ENCODE data around the gene IREB2.
"Not testable (repeated sequence)": the region's sequence is repeated elsewhere in the genome, so short reads cannot be mapped to it uniquely, and the experiment has no call there.

The IREB2 gene

DNA sequence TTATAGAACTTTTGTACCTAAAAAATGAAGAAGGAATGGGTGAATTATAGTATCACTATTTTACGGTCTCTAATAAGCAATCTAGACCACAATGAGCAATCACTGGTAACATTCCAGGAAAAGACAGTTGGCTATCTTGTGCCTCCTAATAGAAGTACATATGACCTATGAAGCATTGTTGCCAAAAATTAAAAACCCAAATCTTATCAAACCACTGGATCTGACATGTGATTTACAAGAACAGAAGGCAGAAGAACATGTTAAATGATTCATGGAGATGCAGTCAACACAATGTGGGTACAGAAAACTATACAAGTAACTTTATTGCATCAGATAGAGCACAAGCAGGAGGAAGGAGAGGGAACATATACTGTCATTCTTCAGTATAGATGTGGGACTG is 54.9 kb downstream of the IREB2 start:
- no peak for DNase-seq

DNA sequence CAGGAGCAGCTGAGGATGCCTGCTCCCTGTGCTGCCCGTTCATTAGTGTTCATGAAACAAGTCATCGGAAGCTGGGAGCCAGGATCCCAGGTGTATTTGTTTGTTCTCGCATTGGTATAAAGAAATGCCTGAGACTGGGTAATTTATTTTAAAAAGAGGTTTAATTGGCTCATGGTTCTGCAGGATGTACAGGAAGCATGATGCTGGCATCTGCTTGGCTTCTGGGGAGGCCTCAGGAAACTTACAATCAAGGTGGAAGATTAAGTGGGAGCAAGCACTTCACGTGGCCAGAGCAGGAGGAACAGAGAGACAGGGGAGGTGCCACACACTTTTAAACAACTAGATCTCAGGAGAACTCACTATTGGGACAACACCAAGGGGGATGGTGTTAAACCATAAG is 63.8 kb downstream of the IREB2 start:
- no peak for DNase-seq

DNA sequence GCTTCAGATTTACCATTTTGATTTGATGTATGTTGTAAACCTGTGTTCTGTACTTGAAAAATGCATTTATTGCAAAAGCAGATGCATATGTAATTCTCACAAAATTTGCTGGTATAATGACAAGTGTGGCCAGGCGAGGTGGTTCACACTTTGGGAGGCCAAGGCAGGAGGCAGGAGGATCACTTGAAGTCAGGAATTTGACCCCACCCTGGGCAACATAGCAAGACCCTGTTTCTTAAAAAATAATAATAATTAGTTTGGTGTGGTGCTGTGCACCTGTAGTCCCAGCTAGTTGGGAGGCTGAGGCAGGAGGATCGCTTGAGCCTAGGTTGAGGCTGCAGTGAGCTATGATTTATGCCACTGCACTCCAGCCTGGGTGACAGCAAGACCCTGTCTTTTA is 64.6 kb downstream of the IREB2 start:
- no peak for DNase-seq

DNA sequence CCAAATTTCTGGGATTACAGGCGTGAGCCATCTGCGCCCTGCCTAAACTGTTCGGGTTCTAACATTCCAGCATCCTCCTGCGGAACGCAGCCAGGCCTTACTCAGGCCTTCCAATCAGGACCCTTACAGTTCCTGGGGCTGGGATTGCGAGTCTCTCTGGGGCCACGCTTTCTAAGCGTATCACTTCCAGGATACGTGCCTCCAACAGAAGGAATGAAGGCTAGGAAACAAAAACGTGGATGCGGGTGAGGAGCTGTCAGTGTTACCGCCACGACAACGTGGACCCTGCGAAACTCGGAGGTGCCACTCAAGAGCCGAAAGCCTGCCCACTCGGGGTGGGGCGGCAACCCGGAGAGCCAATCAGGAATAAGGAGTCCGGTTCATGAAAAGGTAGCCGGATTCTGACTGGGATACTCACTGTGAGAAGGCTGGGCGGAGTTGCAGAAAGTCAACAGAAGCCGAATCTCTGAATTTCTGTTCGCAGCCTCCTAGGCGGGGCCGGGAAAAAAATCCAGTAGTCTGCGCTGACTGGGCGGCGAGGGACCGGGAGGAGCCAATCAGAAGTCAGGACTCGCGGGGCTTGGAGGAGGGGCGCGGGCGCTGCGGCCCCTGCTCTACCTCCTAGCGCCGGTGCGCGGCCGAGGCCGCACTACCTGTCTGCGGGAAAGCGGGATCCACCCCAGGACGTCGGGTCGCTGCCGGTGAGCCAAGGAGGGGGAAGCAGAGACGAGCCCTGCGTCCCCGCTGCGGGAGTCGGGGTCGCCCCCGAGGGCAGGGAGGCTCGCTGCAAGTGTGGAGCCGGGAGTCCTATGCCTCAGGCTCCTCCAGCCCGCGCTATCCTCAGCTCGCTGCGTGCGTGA is 69.2 kb downstream of the IREB2 start, which contains the start of gene HYKK:
HYKK (plus strand) TSS at position 607 of the 860 bp plus-strand sequence. CDS start 5,512 bp downstream, outside the sequence.
- DNase-seq, result peak; percentile 98 to 99

DNA sequence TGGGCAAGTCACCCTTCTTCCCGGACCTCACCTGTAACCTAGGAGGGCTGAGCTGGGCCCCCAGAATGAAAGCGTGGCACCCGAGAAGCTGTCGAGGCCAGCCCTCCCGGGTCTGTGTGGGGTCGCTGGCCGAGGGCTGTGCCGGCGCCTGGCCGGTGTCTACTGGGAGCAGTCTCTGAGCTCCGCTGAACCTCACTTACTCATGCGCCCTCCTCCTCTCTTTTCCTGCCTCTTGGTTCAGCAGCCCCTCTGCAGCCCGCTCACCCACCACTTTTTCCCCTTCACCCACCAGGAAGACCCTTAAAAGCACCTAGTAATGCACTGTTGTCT is 69.8 kb downstream of the IREB2 start:
- peak in 1 of 2 experiments; percentile 23 for DNase-seq

DNA sequence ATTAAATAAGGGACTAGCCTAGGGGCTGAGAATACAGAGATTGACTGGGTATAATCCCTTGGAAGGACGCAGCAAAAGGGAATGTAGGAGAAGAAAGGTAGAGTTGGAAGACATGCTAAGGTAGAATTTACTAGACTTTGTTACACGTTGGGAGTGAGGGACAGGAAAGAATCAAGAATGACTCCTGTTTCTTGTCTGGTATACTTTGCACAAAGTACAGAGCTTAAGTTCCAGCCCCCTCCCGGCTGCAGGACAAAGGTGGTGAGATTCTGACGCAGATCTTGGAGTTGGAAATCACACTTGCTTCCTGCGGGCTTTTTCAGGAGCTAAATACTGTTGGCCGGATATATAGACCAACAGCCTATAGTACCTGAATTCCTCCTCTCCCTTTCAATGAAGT is 70.3 kb downstream of the IREB2 start:
- no peak for DNase-seq

DNA sequence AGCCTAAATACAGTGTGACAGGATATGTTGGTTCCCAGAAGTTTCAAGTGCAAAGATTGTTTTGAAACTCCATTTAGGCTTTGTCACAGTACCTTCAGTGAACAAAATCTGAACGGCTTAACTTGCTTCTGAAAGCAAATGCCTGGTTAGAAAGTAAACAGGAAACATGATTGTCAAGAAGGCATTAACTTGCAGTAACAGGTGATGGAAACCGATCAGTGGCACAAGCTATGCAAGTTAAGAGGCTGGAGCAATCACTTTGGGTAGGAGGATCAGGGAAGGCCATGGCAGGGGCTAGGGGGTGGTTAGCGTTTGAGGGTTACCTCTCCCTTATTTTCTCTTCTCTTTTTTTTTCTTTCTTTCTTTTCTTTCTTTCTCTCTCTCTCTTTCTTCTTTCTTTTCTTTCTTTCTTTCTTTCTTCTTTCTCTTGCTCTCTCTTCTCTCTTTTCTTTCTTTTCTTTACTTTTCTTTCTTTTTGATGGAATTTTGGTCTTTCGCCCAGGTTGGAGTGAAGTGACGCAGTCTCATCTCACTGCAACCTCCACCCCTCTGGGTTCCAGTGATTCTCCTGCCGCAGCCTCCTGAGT is 71.8 kb downstream of the IREB2 start:
- DNase-seq, result peak in 1 of 2 experiments; percentile 2

DNA sequence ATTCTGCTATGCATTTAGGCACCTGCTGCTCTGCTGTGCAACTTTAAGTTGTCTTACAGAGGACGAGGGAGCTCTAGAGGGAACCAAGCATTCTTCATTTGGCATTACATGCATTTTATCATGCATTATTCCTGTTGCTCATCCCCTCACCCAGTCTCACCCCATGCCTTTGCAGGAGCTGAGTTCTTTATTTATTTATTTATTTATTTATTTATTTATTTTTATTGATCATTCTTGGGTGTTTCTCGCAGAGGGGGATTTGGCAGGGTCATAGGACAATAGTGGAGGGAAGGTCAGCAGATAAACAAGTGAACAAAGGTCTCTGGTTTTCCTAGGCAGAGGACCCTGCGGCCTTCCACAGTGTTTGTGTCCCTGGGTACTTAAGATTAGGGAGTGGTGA is 82.0 kb downstream of the IREB2 start:
- not testable (repeated sequence) for DNase-seq

DNA sequence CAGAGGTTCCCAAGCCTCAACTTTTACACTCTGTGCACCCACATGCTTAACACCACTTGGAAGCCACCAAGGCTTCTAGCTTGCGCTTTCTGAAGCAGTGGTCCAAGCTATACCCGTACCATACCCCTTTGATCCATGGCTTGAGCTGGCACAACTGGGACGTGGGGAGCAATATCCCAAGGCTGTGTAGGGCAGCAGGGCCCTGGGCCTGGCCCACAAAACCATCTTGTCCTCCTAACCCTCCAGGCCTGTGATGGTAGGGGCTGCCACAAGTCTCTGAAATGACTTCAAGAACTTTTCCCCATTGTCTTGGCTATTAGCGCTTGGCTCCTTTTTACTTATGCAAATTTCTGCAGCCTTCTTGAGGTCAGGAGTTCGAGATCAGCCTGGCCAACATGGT is 86.2 kb downstream of the IREB2 start:
- no peak for DNase-seq

DNA sequence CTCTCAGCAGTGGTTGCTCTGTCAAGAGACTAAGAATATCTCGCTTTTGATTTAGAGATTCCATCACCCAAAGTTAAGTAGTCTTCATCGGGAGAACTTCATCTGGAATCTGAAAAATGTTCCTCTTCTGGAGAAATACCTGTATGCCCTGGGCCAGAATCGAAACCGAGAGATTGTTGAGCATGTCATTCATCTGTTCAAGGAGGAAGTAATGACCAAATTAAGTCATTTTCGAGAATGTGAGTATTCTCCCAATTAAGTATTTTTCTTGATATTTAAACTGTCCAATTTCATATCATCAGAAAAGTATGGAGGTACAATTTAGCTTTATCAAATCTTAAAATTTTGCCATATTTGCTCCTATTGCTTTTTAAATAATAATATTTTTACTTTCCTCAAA is 89.3 kb downstream of the IREB2 start:
- DNase-seq, result no peak

DNA sequence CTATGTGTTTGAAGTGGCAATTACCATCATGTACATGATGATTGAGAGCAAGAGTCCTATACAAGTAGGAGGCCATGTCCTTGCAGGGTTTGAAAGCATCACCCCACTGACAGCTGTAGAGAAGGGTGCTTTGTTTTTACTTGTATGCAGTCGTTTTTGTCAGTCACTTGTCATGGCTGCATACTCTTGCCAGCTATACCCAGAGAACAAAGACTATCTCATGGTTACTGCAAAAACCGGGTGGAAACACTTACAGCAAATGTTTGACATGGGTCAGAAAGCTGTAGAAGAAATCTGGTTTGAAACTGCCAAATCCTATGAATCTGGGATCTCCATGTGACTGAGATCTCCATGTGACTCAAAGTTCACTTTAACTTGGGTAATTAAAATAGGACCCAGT is 95.3 kb downstream of the IREB2 start:
- no peak for DNase-seq

DNA sequence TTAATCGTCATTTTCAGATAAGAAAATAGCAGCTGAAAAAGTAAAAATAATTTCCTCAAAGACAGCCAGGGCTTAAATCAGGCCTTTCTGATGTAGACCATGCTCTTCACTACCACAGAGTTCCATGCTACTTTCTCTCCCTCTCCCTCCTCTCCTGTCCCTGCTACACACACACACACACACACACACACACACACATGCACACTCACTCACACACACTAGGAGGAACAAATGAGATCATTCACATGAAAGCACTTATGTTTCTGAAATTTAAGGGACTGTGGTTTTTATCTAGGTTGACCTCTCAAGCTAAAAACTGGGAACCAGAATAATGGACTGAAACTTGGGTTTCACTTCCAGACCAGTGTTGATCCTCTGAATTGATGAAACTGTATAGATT is 98.1 kb downstream of the IREB2 start:
- no peak for DNase-seq

DNA sequence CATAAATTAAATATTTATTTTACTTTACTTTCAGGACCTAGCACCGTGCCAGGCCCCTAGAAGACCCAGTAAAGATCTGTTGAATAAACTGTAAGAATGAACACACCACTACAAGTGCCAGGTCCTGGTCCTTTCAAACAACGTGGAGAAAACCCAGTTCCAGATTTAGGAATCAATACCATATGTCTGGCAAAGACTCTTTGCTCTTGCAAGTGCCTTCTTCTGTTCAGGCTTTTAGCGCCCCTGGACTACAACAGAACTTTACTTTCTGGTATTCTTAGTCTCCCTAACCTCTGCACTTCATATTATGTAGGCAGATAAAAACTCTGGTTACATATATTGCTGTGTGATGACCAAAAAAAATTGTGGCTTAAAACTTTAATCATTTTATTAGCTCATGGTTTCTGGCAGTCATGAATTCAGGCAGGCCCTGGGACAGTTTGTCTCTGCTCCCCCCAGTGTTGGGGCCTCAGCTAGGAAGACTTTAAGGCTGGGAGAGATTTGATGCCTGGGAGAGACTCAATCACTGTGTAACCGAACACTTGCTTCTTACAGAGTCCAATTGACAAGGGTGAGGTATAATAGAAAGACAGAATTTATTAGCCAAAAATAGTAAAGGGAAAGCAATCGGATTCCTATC is 99.4 kb downstream of the IREB2 start:
- no peak for DNase-seq

DNA sequence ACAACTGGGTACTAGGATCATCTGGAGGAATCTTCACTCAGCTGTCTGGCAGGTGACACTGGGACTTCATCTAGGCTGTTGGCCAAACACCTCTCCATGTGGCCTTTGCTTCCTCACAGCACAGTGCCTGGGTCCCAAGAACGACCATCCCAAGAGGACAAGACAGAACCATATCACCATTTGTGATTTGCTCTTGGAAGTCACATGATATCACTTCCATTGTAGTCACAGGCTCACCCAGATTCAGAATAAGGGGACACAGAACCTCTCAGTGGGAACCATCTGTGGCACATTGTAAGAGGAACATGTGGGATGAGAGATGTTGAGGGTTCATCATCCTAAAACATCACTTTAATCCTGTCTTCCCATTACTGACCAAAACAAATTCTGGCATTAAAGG is 100.3 kb downstream of the IREB2 start:
- no peak for DNase-seq

DNA sequence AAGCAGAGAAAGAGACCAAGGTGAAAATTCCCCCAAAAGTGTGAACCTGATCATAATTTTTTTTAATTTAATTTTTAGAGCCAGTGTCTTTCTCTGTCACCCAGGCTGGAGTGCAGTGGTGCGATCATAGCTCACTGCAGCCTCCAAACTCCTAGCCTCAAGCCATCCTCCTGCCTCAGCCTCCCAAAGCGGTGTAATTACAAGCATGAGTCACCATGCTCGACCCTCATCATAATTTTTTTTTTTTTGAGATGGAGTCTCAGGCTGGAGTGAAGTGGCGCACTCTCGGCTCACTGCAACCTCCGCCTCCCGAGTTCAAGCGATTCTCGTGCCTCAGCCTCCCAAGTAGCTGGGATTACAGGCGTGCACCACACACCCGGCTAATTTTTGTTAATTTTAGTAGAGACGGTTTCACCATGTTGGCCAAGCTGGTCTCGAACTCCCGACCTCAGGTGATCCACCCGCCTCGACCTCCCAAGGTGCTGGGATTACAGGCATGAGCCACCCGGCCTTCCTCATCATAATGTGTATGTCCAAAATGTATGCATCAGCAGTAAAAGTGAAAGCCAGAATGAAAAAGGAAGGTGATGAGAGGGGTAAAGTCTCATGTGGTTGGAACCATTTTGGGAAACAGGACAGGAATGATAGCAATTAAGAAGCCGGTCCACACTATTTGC is 101.6 kb downstream of the IREB2 start:
- not testable (repeated sequence) for DNase-seq

DNA sequence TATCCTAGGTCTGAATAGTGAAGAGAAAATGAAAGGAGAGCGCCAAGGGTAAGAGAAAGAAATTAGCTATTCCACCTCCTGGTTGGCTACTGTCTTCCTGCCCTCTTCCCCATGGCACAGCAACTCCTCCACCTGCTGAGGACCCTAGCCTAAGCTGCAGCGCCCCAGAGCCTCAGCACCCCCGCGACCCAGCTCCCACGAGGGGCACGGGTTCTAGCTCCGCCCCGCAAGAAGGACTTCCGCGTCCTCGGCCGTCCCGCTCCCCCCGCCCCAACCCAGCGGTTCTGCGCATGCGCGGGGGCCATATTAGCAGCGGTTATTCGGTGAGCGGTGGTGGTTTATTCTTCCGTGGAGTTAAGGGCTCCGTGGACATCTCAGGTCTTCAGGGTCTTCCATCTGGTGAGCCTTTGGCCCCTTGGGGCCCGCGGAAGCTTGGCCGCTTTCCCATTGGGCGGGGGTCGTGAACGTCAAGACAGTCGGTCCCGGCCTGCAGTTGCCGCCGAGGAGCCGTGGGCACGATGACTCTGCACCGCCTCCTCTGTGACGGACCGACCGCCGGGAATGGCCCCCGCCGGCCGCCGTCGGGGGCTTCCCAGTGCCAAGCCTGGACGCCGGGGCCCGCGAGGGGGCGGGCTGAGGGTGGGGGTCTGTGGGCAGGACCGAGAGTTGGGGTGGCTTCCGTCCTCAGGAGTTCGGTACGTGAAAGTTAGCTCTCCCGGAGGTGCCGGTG is 102.3 kb downstream of the IREB2 start, which contains the start of gene PSMA4:
PSMA4 (plus strand) TSS at position 304 of the 730 bp plus-strand sequence. CDS start 1,484 bp downstream, outside the sequence.
- peak; percentile 87 to 89 for DNase-seq

DNA sequence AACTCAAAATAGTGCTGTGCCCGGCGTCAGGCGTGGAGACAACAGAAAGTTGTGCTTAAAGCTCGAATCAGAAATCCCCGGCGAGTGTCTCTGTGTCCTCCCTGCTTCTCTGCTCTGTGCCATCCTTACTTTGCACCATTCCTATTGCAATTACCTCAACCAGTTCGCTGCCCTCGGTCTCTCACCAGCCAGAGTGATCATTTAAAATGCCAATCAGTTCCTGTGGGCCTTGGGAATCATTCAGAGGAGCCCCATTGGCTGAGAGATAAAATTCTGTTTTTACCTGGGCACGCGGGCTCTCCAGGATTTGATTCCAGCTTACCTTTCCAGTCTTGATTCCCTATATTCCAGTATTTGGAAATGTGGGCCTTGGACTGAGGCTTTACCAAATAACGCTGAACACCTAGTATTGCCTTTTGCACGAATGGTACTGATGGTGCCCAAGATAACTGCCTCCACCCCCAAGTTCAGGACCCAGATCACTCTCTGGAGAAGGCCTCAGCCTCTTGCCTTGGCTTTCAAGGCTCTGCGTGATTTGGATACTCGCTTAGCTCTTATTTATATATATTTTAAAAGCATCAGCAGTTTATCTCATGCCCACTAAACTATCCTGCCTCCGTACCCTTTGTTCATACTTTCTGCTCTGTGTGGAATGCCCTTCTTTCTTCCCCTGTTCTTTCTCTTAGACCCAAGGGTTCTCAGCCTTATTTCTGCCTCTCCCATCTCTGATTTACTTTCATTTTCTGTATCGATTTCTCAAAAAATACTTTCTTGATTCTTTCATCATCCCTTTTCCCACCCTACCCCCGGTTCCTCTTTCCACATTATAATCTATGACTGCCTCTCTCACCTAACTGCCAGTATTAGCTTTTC is 103.1 kb downstream of the IREB2 start:
- peak in 1 of 2 experiments; percentile 53 for DNase-seq

DNA sequence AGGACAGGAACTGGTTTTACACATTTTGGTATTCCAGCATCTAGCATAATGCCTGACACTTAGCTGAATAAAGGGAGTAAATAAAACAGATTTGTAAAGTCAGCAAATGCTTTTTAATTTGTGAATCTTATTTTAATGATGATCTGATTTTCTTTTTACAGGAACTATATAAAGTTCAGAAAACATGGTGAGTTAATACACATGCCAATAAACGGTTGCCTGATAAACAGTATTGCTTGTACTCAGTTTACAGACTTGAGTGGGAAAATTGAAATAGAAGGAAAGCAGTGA is 103.7 kb downstream of the IREB2 start:
- no peak for DNase-seq

DNA sequence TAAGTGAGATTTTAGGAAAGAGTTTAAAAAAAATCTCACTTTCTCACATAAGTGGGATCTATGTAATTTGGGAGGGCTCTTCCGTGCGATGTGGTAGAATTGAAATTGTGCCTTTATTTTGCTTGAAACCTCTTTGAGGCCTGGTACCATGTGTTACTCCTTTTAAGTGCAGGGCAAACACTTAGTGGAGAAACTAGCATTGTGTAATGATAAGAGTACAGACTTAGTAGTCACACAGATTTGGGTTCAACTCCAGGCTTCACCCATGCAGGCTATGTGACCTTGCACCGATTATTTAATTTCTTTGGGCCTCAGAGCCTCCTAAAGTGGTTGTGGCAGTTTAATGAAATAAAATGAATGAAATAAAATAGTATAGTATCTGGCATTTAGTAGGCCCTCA is 104.6 kb downstream of the IREB2 start:
- DNase-seq, result no peak

DNA sequence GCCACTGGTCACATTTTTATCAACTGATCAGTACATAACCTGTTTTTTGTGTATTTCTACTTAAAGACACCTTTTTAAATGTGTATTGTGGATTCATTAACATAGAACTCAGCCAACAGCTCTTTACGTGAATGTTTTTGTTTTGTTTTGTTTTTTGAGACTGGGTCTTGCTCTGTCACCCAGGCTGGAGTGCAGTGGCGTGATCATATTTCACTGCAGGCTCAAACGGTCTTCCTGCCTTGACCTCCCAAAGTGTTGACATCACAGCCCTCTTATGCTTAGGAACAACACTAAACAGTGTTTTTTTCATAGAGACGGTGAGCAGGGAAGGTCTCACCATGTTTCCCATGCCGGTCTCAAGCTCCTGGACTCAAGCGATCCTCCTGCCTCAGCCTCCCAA is 112.2 kb downstream of the IREB2 start:
- no peak for DNase-seq

DNA sequence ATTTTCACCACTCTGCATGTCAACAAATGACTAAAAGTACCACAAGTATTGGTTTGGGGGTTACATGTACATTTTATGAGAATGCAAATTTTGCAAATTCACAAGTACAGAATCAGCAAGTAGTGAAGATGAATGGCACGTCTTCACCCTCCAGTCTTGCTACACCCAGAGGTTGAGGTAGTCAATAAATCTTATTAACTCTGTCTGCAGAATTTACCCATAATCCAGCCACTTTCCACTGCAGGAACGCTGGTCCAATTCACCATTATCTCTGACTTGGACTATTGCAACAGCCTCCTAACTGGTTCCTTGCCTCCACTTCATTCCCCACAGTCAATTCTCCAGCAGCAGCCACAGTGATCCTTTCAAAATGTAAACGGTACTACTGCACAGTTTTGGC is 112.8 kb downstream of the IREB2 start:
- DNase-seq, result no peak
